T-helper 17 cell (primary cell): Measurements from ENCODE around the gene SLC4A7. TPM values are rescaled to one million over a fixed set of nuclear protein-coding genes. Genes with fewer than 3 reads are reported as not detected.
"Not testable (repeated sequence)": the region's sequence is repeated elsewhere in the genome, so short reads cannot be mapped to it uniquely, and the experiment has no call there.

Experiments
- ATAC-seq: fragments of 150-1000 bp; cut with Tn5 transposase; 2 replicates; pipeline ENCODE4 v1.10.0; 2021; ENCODE audit warnings: mild to moderate bottlenecking, moderate library complexity
- DNase-seq, 3 donors: peaks; one replicate each; pipeline versions ENCODE4 v3.0.0 to v3.0.0-alpha.2; 2020 to 2021
- H3K9me3 ChIP-seq: one replicate; pipeline ENCODE4 v1.7.0; 2013; ENCODE audit warnings: low read length, mild to moderate bottlenecking; ENCODE audit not compliant: control insufficient read depth, poor library complexity, severe bottlenecking
- H3K27ac Mint-ChIP-seq: one replicate; pipeline ENCODE4 v1.8.0; 2022; ENCODE audit warnings: mild to moderate bottlenecking, moderate library complexity, mixed read lengths
- H3K27me3 Mint-ChIP-seq: one replicate; pipeline ENCODE4 v1.8.0; 2022; ENCODE audit warnings: mixed read lengths
- H3K36me3 Mint-ChIP-seq: one replicate; pipeline ENCODE4 v1.8.0; 2022; ENCODE audit warnings: low read depth, mixed read lengths
- H3K4me1 Mint-ChIP-seq: one replicate; pipeline ENCODE4 v1.8.0; 2022; ENCODE audit warnings: mild to moderate bottlenecking, mixed read lengths
- H3K4me3 Mint-ChIP-seq: one replicate; pipeline ENCODE4 v1.8.0; 2022; ENCODE audit warnings: mild to moderate bottlenecking, moderate library complexity, mixed read lengths
- total RNA-seq, 4 donors: library from RNA in 2 of 4; stranded (reverse) in 2 of 4; gene quantifications; one replicate each; pipeline ENCODE4 v1.2.3 and lab custom pipeline; 2022 to 2026

The SLC4A7 gene
- total RNA-seq, 2 donors from 2014 or later: 63.9 to 67.3 TPM

DNA sequence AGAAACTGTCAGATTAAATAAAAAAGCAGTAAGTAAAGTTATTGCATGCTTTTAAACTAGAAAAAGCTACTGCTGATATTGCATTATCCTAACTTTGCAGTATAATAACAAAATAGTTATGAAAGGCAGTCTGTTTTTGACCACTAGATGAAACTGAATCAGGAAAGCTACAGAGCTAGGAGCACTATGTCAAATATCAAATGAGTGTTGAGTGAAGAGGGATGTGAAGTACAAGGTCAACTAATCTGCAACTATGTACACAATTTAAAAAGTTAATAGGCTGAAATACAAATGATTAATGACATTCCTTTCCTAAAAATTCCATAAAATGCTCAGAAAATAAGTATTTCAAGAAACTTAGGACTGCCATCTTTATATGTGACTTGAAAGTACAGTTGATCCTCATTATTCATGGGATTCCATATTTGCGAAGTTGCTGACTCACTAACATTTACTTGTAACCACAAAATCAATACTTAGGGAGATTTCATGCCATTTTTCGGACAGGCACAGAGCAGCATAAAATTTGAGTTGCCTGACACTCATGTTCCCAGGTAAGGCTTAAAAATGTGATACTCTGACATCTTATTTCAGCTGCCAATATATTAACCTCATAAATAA lies 34.5 kb downstream of the SLC4A7 start:
- H3K27ac Mint-ChIP-seq: no peak overlapping the region
- no peak for ATAC-seq
- peaks cover 27% of the 10 kb centered on the region for H3K4me1 Mint-ChIP-seq
- no peaks in the 10 kb centered on the region for H3K9me3 ChIP-seq
- peaks cover 4% of the 10 kb centered on the region for H3K36me3 Mint-ChIP-seq
- no peak for DNase-seq
- H3K4me3 Mint-ChIP-seq: no peak overlapping the region
- H3K27me3 Mint-ChIP-seq: no peaks in the 10 kb centered on the region

GRCh38 chr3:27442995-27443394 lies 41.2 kb downstream of the SLC4A7 start:
- ATAC-seq, H3K27me3 Mint-ChIP-seq, H3K4me3 Mint-ChIP-seq, DNase-seq, H3K9me3 ChIP-seq: not testable (repeated sequence)
- peaks cover 12% of the 10 kb centered on the region for H3K4me1 Mint-ChIP-seq
- H3K36me3 Mint-ChIP-seq: peaks cover 18% of the 10 kb centered on the region
- peak overlapping the region; percentile 67 for H3K27ac Mint-ChIP-seq

DNA sequence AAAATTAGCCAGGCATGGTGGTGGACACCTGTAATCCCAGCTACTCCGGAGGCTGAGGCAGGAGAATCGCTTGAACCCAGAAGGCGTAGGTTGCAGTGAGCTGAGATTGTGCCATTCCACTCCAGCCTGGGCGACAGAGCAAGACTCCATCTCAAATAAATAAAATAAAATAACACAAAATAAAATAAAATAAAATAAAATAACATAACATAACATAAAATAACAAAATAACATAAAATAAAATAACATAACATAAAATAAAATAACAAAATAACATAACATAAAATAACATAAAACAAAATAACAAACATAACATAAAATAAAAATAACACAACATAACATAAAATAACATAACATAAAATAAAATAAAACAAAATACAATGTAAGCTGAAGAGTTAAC lies 45.8 kb downstream of the SLC4A7 start:
- not testable (repeated sequence) for H3K27ac Mint-ChIP-seq, H3K4me3 Mint-ChIP-seq, DNase-seq, ATAC-seq, H3K4me1 Mint-ChIP-seq, H3K27me3 Mint-ChIP-seq, H3K9me3 ChIP-seq
- peaks cover 20% of the 10 kb centered on the region for H3K36me3 Mint-ChIP-seq

DNA sequence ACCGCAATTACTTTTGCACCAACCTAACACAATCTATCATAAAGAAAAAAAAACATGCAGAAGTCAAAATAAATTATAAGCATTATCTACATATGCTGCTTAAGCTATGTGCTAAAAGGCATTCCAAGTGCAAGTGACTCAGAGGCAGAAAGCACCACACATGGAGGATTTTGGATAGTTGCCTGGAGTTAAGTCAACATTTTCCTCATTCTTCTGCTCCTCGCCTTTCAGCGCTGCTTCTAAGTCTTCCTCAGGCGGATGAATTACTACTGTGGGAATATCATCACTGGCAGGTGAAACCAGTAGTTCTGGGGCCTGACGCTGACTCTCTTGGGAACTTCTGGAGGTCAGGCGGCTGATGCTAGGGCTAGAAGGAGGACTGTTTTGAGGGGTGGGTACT lies 53.1 kb downstream of the SLC4A7 start:
- H3K27me3 Mint-ChIP-seq: no peaks in the 10 kb centered on the region
- H3K4me3 Mint-ChIP-seq: no peak overlapping the region
- peaks cover 22% of the 10 kb centered on the region for H3K36me3 Mint-ChIP-seq

GRCh38 chr3:27429909-27430308 lies 54.3 kb downstream of the SLC4A7 start:
- peaks cover 11% of the 10 kb centered on the region for H3K4me1 Mint-ChIP-seq
- H3K27ac Mint-ChIP-seq: no peak overlapping the region
- no peaks in the 10 kb centered on the region for H3K9me3 ChIP-seq
- H3K4me3 Mint-ChIP-seq: no peak overlapping the region
- no peaks in the 10 kb centered on the region for H3K27me3 Mint-ChIP-seq
- H3K36me3 Mint-ChIP-seq: peaks cover 12% of the 10 kb centered on the region
- no peak for DNase-seq
- ATAC-seq: no peak

More for the DNA sequence above, 53.1 kb downstream of the SLC4A7 start:
- no peaks in the 10 kb centered on the region for H3K9me3 ChIP-seq
- Mint-ChIP-seq H3K4me1 (peaks cover 14% of the 10 kb centered on the region), H3K27ac (no peak overlapping the region)
- ATAC-seq: no peak
- DNase-seq: no peak

- no peak overlapping the region for H3K4me3 Mint-ChIP-seq
- H3K36me3 Mint-ChIP-seq: peaks cover 12% of the 10 kb centered on the region
- ATAC-seq (no peak), DNase-seq (no peak)
- no peaks in the 10 kb centered on the region for H3K27me3 Mint-ChIP-seq
- H3K9me3 ChIP-seq: no peaks in the 10 kb centered on the region
- no peak overlapping the region for H3K27ac Mint-ChIP-seq
- peaks cover 9% of the 10 kb centered on the region for H3K4me1 Mint-ChIP-seq
Measured at GRCh38 chr3:27428446-27428845, 55.7 kb downstream of the SLC4A7 start.

- Mint-ChIP-seq H3K27ac (no peak overlapping the region), H3K4me3 (no peak overlapping the region), H3K4me1 (peaks cover 6% of the 10 kb centered on the region), H3K27me3 (no peaks in the 10 kb centered on the region), H3K36me3 (peaks cover 6% of the 10 kb centered on the region)
- no peaks in the 10 kb centered on the region for H3K9me3 ChIP-seq
- no peak for DNase-seq
- no peak for ATAC-seq
Measured at GRCh38 chr3:27426926-27427325, 57.3 kb downstream of the SLC4A7 start.

DNA sequence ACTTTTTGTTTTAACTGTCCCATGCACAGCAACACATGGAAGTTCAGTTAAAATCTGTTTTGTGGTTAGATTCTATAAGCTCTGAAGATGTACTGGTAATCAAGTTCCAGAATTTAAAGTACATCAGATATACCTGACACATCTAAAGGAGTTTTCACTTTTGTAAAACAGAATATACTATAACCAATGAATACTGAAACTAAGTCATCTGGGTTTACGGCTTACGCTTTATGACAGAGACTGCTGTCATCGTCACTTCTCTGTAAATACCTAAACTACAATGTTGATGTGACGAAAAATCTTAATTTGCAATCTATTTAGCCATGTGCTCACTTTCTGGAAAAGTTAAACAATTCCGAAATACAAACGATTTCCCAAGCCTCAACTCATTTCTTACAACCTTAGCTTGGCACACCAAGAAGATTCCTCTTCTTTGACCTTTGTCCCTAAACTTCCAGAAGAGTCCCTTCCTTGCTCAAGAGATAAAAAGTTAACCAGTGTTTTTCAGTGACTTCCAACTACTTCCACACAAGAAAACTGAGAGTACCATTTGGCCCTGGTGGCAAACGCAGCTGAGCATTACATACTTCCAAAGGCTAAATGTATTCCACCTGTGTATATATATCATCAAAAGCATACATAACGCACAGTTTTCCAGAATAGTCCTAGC lies 58.2 kb downstream of the SLC4A7 start:
- Mint-ChIP-seq H3K27me3 (no peaks in the 10 kb centered on the region), H3K4me1 (peaks cover 6% of the 10 kb centered on the region), H3K4me3 (no peak overlapping the region), H3K27ac (no peak overlapping the region), H3K36me3 (peaks cover 4% of the 10 kb centered on the region)
- no peaks in the 10 kb centered on the region for H3K9me3 ChIP-seq
- no peak for ATAC-seq
- no peak for DNase-seq

DNA sequence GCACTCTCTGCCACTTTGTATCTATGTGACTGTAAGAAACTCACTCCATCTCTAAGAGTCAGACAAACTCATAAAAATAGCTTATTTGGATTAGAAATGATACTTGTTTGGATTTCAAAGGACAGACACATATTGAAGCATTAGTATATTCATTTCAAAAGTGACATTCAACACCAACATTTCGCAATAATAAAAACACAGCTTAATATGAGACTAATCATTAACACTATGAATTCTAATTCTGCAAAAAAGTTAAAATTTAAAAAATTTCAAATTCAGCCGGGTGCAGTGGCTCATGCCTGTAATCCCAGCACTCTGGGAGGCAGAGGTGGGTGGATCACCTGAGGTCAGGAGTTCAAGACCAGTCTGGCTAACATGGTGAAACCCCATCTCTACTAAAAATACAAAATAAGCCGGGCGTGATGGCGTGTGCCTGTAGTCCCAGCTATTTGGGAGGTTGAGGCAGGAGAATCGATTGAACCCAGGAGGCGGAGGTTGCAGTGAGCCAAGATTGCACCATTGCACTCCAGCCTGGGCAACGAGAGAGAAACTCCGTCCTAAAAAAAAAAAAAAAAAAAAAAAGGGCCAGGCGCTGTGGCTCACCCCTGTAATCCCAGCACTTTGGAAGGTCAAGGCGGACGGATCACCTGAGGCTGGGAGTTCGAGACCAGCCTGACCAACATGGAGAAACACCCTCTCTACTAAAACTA lies 59.2 kb downstream of the SLC4A7 start:
- not testable (repeated sequence) for DNase-seq, H3K4me1 Mint-ChIP-seq, ATAC-seq, H3K27me3 Mint-ChIP-seq, H3K4me3 Mint-ChIP-seq, H3K27ac Mint-ChIP-seq, H3K9me3 ChIP-seq, H3K36me3 Mint-ChIP-seq

- H3K36me3 Mint-ChIP-seq: peaks cover 7% of the 10 kb centered on the region
- ATAC-seq: no peak
- H3K9me3 ChIP-seq: no peaks in the 10 kb centered on the region
- H3K27me3 Mint-ChIP-seq: no peaks in the 10 kb centered on the region
- H3K4me1 Mint-ChIP-seq: peaks cover 12% of the 10 kb centered on the region
- H3K4me3 Mint-ChIP-seq: no peak overlapping the region
- DNase-seq: no peak
- no peak overlapping the region for H3K27ac Mint-ChIP-seq
Measured at GRCh38 chr3:27423463-27423862, 60.7 kb downstream of the SLC4A7 start.

DNA sequence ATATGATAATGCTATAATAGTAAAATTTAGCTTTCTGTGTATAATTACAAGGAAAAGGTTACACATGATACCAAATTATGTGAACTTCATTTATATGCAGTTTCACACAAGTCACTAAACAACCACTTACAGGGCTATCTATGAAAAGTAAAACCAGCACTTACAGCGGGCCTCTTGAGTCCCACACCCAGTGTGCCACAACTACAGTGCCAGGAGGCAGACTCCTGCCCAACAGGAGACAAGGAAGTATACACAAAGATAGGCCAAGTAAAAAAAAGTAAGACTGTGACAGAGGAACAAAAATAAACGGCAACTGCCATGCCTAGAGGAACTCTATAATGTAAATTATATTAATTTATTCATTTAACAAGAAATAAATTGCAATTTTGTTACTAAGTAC lies 61.6 kb downstream of the SLC4A7 start:
- ATAC-seq (no peak), DNase-seq (no peak)
- H3K4me1 Mint-ChIP-seq: peaks cover 14% of the 10 kb centered on the region
- H3K27ac Mint-ChIP-seq: no peak overlapping the region
- H3K27me3 Mint-ChIP-seq: no peaks in the 10 kb centered on the region
- H3K36me3 Mint-ChIP-seq: peaks cover 10% of the 10 kb centered on the region
- no peak overlapping the region for H3K4me3 Mint-ChIP-seq
- H3K9me3 ChIP-seq: no peaks in the 10 kb centered on the region

DNA sequence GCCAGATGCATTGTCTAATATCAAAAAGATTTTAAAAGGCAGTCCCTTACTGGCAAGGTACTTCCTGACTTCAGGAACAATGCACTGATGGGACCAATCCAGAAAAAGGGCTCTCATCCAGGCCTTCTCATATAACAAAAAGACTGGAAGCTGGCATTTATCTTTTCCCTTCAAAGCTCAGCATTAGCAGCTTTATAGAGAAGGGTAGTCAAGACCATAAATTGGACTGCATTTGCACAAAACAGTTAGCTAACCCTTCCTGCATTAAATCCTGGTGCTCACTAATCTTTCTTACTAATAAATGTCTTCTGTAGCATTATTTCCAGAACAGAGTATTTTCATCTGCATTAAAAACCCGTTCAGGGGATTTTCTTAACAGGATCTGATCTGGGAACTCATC lies 69.0 kb downstream of the SLC4A7 start:
- no peak overlapping the region for H3K4me3 Mint-ChIP-seq
- no peak overlapping the region for H3K27ac Mint-ChIP-seq
- DNase-seq (no peak), ATAC-seq (no peak)
- H3K27me3 Mint-ChIP-seq: no peaks in the 10 kb centered on the region
- H3K36me3 Mint-ChIP-seq: peaks cover 3% of the 10 kb centered on the region
- no peaks in the 10 kb centered on the region for H3K9me3 ChIP-seq
- peaks cover 15% of the 10 kb centered on the region for H3K4me1 Mint-ChIP-seq

DNA sequence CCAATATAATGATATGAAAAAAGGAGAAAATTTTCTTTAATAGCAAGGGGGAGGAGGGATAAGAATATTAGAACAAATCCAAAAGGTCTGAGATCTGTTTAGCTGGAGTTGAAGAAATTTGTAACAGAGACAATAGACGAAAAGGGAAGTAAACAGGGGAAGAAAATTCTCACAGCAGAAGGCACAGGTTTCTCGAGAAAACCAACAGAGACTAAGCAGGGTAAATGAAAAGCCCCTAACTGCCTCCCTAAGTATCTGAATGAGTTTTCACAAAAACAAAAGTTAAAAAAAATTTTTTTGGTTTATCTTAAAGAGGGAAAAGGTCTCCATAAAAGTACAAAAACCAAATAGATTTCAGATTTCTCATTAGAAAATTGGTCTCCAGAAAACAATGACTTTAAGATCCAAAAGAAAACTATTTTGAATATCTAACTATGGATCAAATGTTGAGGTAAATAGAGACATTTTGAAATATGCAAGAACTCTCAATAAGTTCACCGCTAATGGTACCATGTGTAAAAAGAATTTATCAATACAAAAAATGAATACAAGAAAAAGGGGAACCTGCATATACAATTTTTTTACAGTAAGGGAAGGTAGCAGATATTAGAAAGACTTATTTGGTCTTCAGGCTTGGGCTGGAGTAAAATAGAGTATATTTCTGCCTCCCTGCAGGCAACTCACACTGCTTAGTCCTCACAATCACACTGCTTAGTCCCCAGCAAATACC lies 91.1 kb downstream of the SLC4A7 start:
- H3K9me3 ChIP-seq: no peaks in the 10 kb centered on the region
- no peak overlapping the region for H3K4me3 Mint-ChIP-seq
- H3K36me3 Mint-ChIP-seq: peaks cover 5% of the 10 kb centered on the region
- ATAC-seq (no peak), DNase-seq (no peak)
- H3K27ac Mint-ChIP-seq: peak overlapping the region; percentile 60
- peaks cover 5% of the 10 kb centered on the region for H3K4me1 Mint-ChIP-seq
- H3K27me3 Mint-ChIP-seq: no peaks in the 10 kb centered on the region
